Peyer's patch (tissue), 4 donors: ENCODE measurements around the gene AMFR. TPM values are rescaled to one million over a fixed set of nuclear protein-coding genes. Genes with fewer than 3 reads are reported as not detected.

Source experiments
- DNase-seq, 3 donors: peaks; one replicate each; pipeline ENCODE4 v3.0.0-alpha.2; 2017 to 2019
- H3K27ac ChIP-seq, 4 donors: fragments of 200-600 bp; sonication (generic); one replicate each; pipeline ENCODE4 v1.5.1; 2016 to 2019
- H3K27me3 ChIP-seq, 2 donors: fragments of 200-600 bp; sonication (generic); one replicate each; pipeline ENCODE4 v1.5.1; 2019
- H3K36me3 ChIP-seq, 3 donors: fragments of 200-600 bp; sonication (generic); one replicate each; pipeline ENCODE4 v1.5.1; 2016 to 2019
- H3K4me1 ChIP-seq, 4 donors: fragments of 200-600 bp; sonication (generic); one replicate each; pipeline ENCODE4 v1.5.1; 2016 to 2019
- H3K4me3 ChIP-seq, 4 donors: fragments of 200-600 bp; sonication (generic); 1 replicate in 3 of 4; 2 replicates in 1 of 4; pipeline ENCODE4 v1.5.1; 2016 to 2019; ENCODE audit warnings: mild to moderate bottlenecking in 1 of 4
- H3K9me3 ChIP-seq, 4 donors: fragments of 200-600 bp; sonication (generic); one replicate each; pipeline ENCODE4 v1.5.1; 2016 to 2019; ENCODE audit warnings: mild to moderate bottlenecking in 1 of 4
- CTCF ChIP-seq, 6 experiments: fragments of 450-650 bp in 4 of 6; fragments of 200-600 bp in 2 of 6; sonication (generic) in 1 of 6; IDR thresholded peaks; one replicate each; pipeline ENCODE4 v1.5.1; 2017 to 2019; ENCODE audit warnings: antibody characterized with exemption in 6 of 6, mild to moderate bottlenecking in 3 of 6, moderate library complexity in 1 of 6
- POLR2A ChIP-seq, 2 donors: fragments of 450-650 bp; IDR thresholded peaks; one replicate each; pipeline ENCODE4 v1.5.1; 2017; ENCODE audit warnings: antibody characterized with exemption in 2 of 2, mild to moderate bottlenecking in 2 of 2, moderate library complexity in 2 of 2
- total RNA-seq, 4 donors: library from RNA; depleted of rRNA; stranded (reverse); fragments of >200 nt; gene quantifications; one replicate each; pipeline ENCODE4 v1.1.0, GENCODE V29; 2016

The AMFR gene
- total RNA-seq, 4 donors from 2014 or later, result 149 to 265 (median 170) TPM

GRCh38 chr16:56368545-56368944 lies 56.8 kb downstream of the AMFR start:
- Histone ChIP-seq H3K4me3 (no peak overlapping the region), H3K4me1 (peaks cover 0 to 13% (median 0%) of the 10 kb centered on the region in 4 donors), H3K27me3 (no peaks in the 10 kb centered on the region), H3K9me3 (no peaks in the 10 kb centered on the region), H3K27ac (no peak overlapping the region), H3K36me3 (peaks cover 0 to 62% (median 0%) of the 10 kb centered on the region in 3 donors)
- no peak for TF ChIP-seq CTCF (IDR thresholded peaks at IDR 0.05)
- no peak for TF ChIP-seq POLR2A (IDR thresholded peaks at IDR 0.05)
- DNase-seq, result no peak

DNA sequence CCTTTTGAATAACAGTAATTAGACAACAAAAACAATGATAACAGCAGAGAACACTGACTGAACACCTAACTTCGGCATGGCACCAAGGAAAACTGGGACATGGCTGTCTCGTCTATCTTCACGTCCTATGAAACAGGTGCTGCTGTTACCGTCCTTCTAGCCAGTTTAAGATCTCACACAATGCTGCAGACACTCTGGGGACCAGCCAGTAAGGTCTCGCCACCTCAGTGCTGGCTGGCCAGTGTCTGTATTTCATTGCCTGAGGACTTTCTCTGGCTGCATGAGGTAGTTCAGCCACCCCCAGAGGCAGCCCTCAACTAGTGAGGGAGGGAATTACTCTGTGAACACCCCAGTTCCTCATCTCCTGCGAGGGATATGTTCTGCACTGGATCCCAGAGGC lies 57.6 kb downstream of the AMFR start:
- TF ChIP-seq POLR2A (IDR thresholded peaks at IDR 0.05), result no peak
- TF ChIP-seq CTCF (IDR thresholded peaks at IDR 0.05), result no peak
- Histone ChIP-seq H3K36me3 (peaks cover 0 to 64% (median 0%) of the 10 kb centered on the region in 3 donors), H3K27me3 (no peaks in the 10 kb centered on the region), H3K27ac (no peak overlapping the region), H3K4me3 (no peak overlapping the region), H3K4me1 (peaks cover 0 to 13% (median 0%) of the 10 kb centered on the region in 4 donors), H3K9me3 (no peaks in the 10 kb centered on the region)
- no peak for DNase-seq

DNA sequence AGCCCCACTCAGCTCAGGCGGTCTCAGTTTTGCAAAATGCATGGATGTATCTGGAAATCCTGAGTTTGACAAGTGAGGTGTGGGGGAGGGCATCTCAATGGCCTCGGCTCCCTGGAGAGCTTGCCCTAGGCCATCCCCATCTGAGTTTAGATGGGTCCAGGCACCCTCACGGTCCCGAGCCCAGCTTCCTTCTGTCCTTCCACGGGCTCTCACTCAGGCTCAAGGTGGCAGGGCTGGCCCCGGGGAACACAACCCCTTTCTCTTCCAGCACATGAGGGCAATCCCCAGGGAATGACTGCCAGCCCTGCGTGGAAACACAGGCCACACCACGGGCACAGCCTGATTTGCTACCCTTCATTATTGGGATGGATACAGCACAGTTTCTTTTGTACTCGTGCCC lies 58.4 kb downstream of the AMFR start:
- Histone ChIP-seq H3K4me3 (no peak overlapping the region), H3K9me3 (no peaks in the 10 kb centered on the region), H3K27ac (no peak overlapping the region), H3K27me3 (no peaks in the 10 kb centered on the region), H3K4me1 (peaks cover 0 to 13% (median 0%) of the 10 kb centered on the region in 4 donors), H3K36me3 (peaks cover 0 to 68% (median 0%) of the 10 kb centered on the region in 3 donors)
- TF ChIP-seq POLR2A (IDR thresholded peaks at IDR 0.05) (no peak), CTCF (IDR thresholded peaks at IDR 0.05) (no peak)
- DNase-seq, result no peak

GRCh38 chr16:56365552-56365951 lies 59.8 kb downstream of the AMFR start:
- no peaks in the 10 kb centered on the region for H3K9me3 ChIP-seq
- peaks cover 0 to 73% (median 0%) of the 10 kb centered on the region in 3 donors for H3K36me3 ChIP-seq
- no peaks in the 10 kb centered on the region for H3K27me3 ChIP-seq
- TF ChIP-seq POLR2A (IDR thresholded peaks at IDR 0.05) (no peak), CTCF (IDR thresholded peaks at IDR 0.05) (no peak)
- H3K4me3 ChIP-seq, result no peak overlapping the region
- peaks cover 0 to 1% (median 0%) of the 10 kb centered on the region in 4 donors for H3K4me1 ChIP-seq
- DNase-seq, result no peak
- no peak overlapping the region for H3K27ac ChIP-seq

DNA sequence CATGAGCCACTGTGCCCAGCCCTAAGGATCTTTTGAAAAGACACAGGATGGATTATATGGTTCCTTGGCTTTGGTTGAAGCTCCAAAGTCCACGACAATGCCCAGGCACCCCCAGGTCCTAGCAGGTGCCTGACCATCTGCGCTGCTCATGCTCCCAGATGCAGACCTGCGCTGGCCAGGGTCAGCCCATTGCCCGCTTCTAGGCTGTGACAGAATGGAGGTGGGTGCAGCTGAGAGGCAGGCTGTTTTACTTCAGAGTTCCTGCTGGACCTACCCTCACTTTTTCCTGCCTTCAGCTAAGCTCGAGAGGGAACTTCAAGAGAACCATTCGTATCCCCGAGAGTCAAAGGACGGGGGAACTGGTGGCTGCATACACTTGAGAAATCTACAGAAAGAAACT lies 60.5 kb downstream of the AMFR start:
- Histone ChIP-seq H3K9me3 (no peaks in the 10 kb centered on the region), H3K4me1 (no peaks in the 10 kb centered on the region), H3K4me3 (no peak overlapping the region), H3K27me3 (no peaks in the 10 kb centered on the region), H3K27ac (no peak overlapping the region), H3K36me3 (peaks cover 0 to 78% (median 0%) of the 10 kb centered on the region in 3 donors)
- TF ChIP-seq POLR2A (IDR thresholded peaks at IDR 0.05) (no peak), CTCF (IDR thresholded peaks at IDR 0.05) (no peak)
- DNase-seq, result no peak
